NOMO-1 treated with DMSO at 0.1 percent for 48 hours (cell line): ENCODE results near the gene PRODH2.
"Not testable (repeated sequence)": the region's sequence is repeated elsewhere in the genome, so short reads cannot be mapped to it uniquely, and the experiment has no call there.

Experiments
- DNase-seq: peaks from one replicate; lab custom pipeline; 2025; ENCODE audit not compliant: unreplicated experiment; lab: John Stamatoyannopoulos, UW

The PRODH2 gene

GRCh38 chr19:35797663-35798062 lies 15.0 kb downstream of the PRODH2 start:
- DNase-seq: no peak

GRCh38 chr19:35796645-35797542 lies 15.8 kb downstream of the PRODH2 start:
- no peak for DNase-seq

GRCh38 chr19:35795564-35795963 lies 17.1 kb downstream of the PRODH2 start:
- not testable (repeated sequence) for DNase-seq

GRCh38 chr19:35793381-35794165 lies 19.1 kb downstream of the PRODH2 start:
- DNase-seq: no peak

GRCh38 chr19:35792888-35793287 lies 19.8 kb downstream of the PRODH2 start:
- no peak for DNase-seq

- no peak for DNase-seq
Measured at GRCh38 chr19:35792312-35792711, 20.3 kb downstream of the PRODH2 start.

- DNase-seq: no peak
Measured at GRCh38 chr19:35791814-35792279, 20.8 kb downstream of the PRODH2 start.

GRCh38 chr19:35790981-35791813 lies 21.4 kb downstream of the PRODH2 start:
- no peak for DNase-seq

- no peak for DNase-seq
Measured at GRCh38 chr19:35789978-35790944, 22.4 kb downstream of the PRODH2 start.

- no peak for DNase-seq
Measured at GRCh38 chr19:35789195-35789977, 23.3 kb downstream of the PRODH2 start.

GRCh38 chr19:35788205-35788960 lies 24.3 kb downstream of the PRODH2 start:
- no peak for DNase-seq

- DNase-seq: no peak
Measured at GRCh38 chr19:35787227-35787799, 25.3 kb downstream of the PRODH2 start.

- DNase-seq: no peak
Measured at GRCh38 chr19:35786299-35787160, 26.1 kb downstream of the PRODH2 start.

GRCh38 chr19:35785339-35785627 lies 27.4 kb downstream of the PRODH2 start:
- DNase-seq: no peak

GRCh38 chr19:35784503-35785338 lies 27.9 kb downstream of the PRODH2 start:
- DNase-seq: no peak
